Sigmoid colon (tissue), 7 donors: ENCODE results near the gene DNAH10. TPM values are rescaled to one million over a fixed set of nuclear protein-coding genes. Genes with fewer than 3 reads are reported as not detected.

Experiments
- DNase-seq: peaks from one replicate; pipeline ENCODE4 v3.0.0-alpha.2; 2019
- H3K27ac ChIP-seq, 4 donors: fragments of 200-600 bp; sonication (generic); one replicate each; pipeline ENCODE4 v1.5.1; 2016 to 2019; ENCODE audit warnings: mild to moderate bottlenecking in 1 of 4
- H3K27me3 ChIP-seq, 3 donors: fragments of 200-600 bp; sonication (generic); one replicate each; pipeline ENCODE4 v1.5.1; 2019; ENCODE audit warnings: mild to moderate bottlenecking in 1 of 3
- H3K36me3 ChIP-seq, 4 donors: fragments of 200-600 bp; sonication (generic); one replicate each; pipeline ENCODE4 v1.5.1; 2016 to 2019
- H3K4me1 ChIP-seq, 4 donors: fragments of 200-600 bp; sonication (generic); one replicate each; pipeline ENCODE4 v1.5.1; 2017 to 2019
- H3K4me3 ChIP-seq, 4 donors: fragments of 200-600 bp; sonication (generic); one replicate each; pipeline ENCODE4 v1.5.1; 2017 to 2019; ENCODE audit warnings: mild to moderate bottlenecking in 2 of 4, moderate library complexity in 1 of 4
- H3K9me3 ChIP-seq, 4 donors: fragments of 200-600 bp in 3 of 4; sonication (generic) in 3 of 4; one replicate each; pipeline versions ENCODE4 v1.5.1 to v1.6.1; 2013 to 2019
- EP300 ChIP-seq, 4 donors: sonication (generic); formaldehyde crosslinking; IDR thresholded peaks; one replicate each; pipeline ENCODE4 v1.6.1; 2017; ENCODE audit warnings: antibody characterized with exemption in 4 of 4
- POLR2A ChIP-seq, 2 donors: fragments of 450-650 bp; IDR thresholded peaks; one replicate each; pipeline ENCODE4 v1.6.1; 2016; ENCODE audit warnings: antibody characterized with exemption in 2 of 2, mild to moderate bottlenecking in 2 of 2, moderate library complexity in 2 of 2
- POLR2AphosphoS5 ChIP-seq, 4 donors: sonication (generic); formaldehyde crosslinking; IDR thresholded peaks; one replicate each; pipeline ENCODE4 v1.6.1; 2017; ENCODE audit warnings: antibody characterized with exemption in 4 of 4
- WGBS, 2 donors: extraction: QIAGEN DNeasy Blood & Tissue Kit; methylation state at CpG; one replicate each; pipeline ENCODE4 v1.1.7; 2013; 5-methylcytosine and 5-hydroxymethylcytosine counted together
- intact Hi-C: fragments of 100-400 bp; cut with DNase I; formaldehyde crosslinking; loops from one replicate; pipeline ENCODE4 v1.15.1; 2023
- polyA plus RNA-seq, 3 donors: library from polyadenylated mRNA; stranded (reverse); fragments of 200-250 nt; gene quantifications; one replicate each; pipeline ENCODE4 v1.2.3, GENCODE V29; 2013
- total RNA-seq, 4 donors: library from RNA; depleted of rRNA; stranded (reverse); fragments of >200 nt; gene quantifications; one replicate each; pipeline ENCODE4 v1.1.0, GENCODE V29; 2016
- TF ChIP-seq, protein P1 (sequence below), 4 experiments: fragments of 450-650 bp in 3 of 4; fragments of 200-600 bp in 1 of 4; IDR thresholded peaks; one replicate each; pipeline ENCODE4 v1.5.1; 2016 to 2019; ENCODE audit warnings: antibody characterized with exemption in 4 of 4, mild to moderate bottlenecking in 3 of 4, moderate library complexity in 2 of 4
- donor health status: healthy with polysubstance abuse.
- donor health status: Bipolar disorder and iron deficiency.
- donor health status: healthy.

DNAH10 gene
- total and polyA plus RNA-seq, 7 donors, result under 0.01 to 0.29 (median 0.16) TPM; not detected in 4

DNA sequence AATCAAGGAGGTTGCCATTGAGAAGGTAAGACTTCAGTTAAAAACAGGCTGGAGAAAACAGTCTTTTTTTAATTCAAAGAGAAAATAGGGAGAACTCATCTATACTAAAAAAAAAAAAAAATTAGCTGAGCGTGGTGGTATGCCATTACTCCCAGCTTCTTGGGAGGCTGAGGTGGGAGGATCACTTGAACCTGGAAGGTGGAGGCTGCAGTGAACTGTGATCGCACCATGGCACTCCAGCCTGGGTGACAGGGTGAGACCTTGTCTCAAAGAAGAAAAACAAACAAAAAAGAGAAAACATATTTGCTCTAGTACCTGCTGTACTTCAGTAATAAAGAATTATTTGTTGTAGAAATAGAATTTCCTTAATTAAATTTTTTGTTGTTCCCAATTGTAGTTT is 68.6 kb downstream of the DNAH10 start:
- H3K9me3 ChIP-seq, result no peaks in the 10 kb centered on the region
- WGBS, 2 donors, result 90 to 96% methylated on average over 2 of the region's 2 CpGs
- no peaks in the 10 kb centered on the region for H3K27me3 ChIP-seq
- no peak overlapping the region for H3K27ac ChIP-seq
- H3K36me3 ChIP-seq, result no peaks in the 10 kb centered on the region
- TF ChIP-seq, protein P1, sequence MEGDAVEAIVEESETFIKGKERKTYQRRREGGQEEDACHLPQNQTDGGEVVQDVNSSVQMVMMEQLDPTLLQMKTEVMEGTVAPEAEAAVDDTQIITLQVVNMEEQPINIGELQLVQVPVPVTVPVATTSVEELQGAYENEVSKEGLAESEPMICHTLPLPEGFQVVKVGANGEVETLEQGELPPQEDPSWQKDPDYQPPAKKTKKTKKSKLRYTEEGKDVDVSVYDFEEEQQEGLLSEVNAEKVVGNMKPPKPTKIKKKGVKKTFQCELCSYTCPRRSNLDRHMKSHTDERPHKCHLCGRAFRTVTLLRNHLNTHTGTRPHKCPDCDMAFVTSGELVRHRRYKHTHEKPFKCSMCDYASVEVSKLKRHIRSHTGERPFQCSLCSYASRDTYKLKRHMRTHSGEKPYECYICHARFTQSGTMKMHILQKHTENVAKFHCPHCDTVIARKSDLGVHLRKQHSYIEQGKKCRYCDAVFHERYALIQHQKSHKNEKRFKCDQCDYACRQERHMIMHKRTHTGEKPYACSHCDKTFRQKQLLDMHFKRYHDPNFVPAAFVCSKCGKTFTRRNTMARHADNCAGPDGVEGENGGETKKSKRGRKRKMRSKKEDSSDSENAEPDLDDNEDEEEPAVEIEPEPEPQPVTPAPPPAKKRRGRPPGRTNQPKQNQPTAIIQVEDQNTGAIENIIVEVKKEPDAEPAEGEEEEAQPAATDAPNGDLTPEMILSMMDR (IDR thresholded peaks at IDR 0.05), result no peak
- TF ChIP-seq EP300 (IDR thresholded peaks at IDR 0.05) (no peak), POLR2AphosphoS5 (IDR thresholded peaks at IDR 0.05) (no peak), POLR2A (IDR thresholded peaks at IDR 0.05) (no peak)
- no peaks in the 10 kb centered on the region for H3K4me1 ChIP-seq
- intact Hi-C loops, result no loop called here
- no peak overlapping the region for H3K4me3 ChIP-seq
- DNase-seq, result no peak

DNA sequence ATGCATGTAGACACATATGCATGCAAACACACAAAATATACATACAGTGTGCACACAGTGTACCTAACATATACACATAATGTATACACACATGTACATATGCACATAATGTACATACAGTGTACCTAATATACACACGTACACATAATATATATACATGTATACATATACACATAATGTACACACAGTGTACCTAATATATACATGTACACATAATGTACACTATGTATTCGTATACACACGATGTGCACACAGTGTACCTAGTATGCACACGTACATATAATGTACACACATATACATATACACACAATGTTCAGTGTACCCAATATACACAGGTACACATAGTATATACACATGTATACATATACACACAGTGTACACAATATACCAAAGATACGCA is 70.0 kb downstream of the DNAH10 start:
- no peak for DNase-seq
- TF ChIP-seq, protein P1 (IDR thresholded peaks at IDR 0.05), result no peak
- TF ChIP-seq EP300 (IDR thresholded peaks at IDR 0.05) (no peak), POLR2A (IDR thresholded peaks at IDR 0.05) (no peak), POLR2AphosphoS5 (IDR thresholded peaks at IDR 0.05) (no peak)
- WGBS, 2 donors, result 98% methylated on average over 5 of the region's 5 CpGs
- no peaks in the 10 kb centered on the region for H3K4me1 ChIP-seq
- H3K27me3 ChIP-seq, result no peaks in the 10 kb centered on the region
- intact Hi-C loops, result no loop called here
- no peak overlapping the region for H3K27ac ChIP-seq
- no peak overlapping the region for H3K4me3 ChIP-seq
- no peaks in the 10 kb centered on the region for H3K36me3 ChIP-seq
- H3K9me3 ChIP-seq, result no peaks in the 10 kb centered on the region

- Histone ChIP-seq H3K27ac (no peak overlapping the region), H3K4me1 (no peaks in the 10 kb centered on the region), H3K4me3 (no peak overlapping the region), H3K9me3 (no peaks in the 10 kb centered on the region), H3K36me3 (no peaks in the 10 kb centered on the region), H3K27me3 (peaks cover 0 to 4% (median 0%) of the 10 kb centered on the region in 3 donors)
- intact Hi-C loops, result no loop called here
- TF ChIP-seq POLR2A (IDR thresholded peaks at IDR 0.05) (no peak), EP300 (IDR thresholded peaks at IDR 0.05) (no peak), POLR2AphosphoS5 (IDR thresholded peaks at IDR 0.05) (no peak)
- TF ChIP-seq, protein P1 (IDR thresholded peaks at IDR 0.05), result no peak
- no peak for DNase-seq
Observed at GRCh38 chr12:123833830-123834229, 71.7 kb downstream of the DNAH10 start.

DNA sequence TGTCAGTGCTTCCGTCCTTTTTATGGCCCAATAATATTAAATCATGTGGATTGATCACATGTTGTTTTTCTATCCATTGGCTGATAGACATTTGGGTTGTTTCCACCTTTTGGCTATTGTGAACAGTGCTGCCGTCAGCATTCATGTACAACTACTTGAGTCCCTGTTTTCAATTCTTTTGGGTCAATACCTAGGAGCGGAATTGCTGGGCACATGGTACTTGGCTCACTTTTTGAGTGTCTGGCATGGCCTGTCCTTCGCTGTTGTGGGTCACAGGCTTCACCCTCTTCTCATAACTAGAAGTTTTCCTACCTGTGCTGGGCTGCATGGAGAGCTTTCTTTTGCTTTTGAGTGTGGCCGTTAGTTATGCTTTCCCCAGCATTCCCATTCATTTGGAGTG is 72.7 kb downstream of the DNAH10 start:
- WGBS, 2 donors, result 92 to 93% methylated on average over 5 of the region's 5 CpGs

More for the DNA sequence above, 72.7 kb downstream of the DNAH10 start:
- Histone ChIP-seq H3K4me3 (no peak overlapping the region), H3K36me3 (no peaks in the 10 kb centered on the region), H3K27ac (no peak overlapping the region), H3K9me3 (no peaks in the 10 kb centered on the region), H3K27me3 (peaks cover 0 to 8% (median 0%) of the 10 kb centered on the region in 3 donors), H3K4me1 (no peaks in the 10 kb centered on the region)
- DNase-seq, result no peak
- TF ChIP-seq POLR2A (IDR thresholded peaks at IDR 0.05) (no peak), POLR2AphosphoS5 (IDR thresholded peaks at IDR 0.05) (no peak), EP300 (IDR thresholded peaks at IDR 0.05) (no peak)
- TF ChIP-seq, protein P1 (IDR thresholded peaks at IDR 0.05), result no peak
- intact Hi-C loops, result no loop called here
